ENCODE data around the gene DPP4.
"Not testable (repeated sequence)": the region's sequence is repeated elsewhere in the genome, so short reads cannot be mapped to it uniquely, and the experiment has no call there.

Gene DPP4

DNA sequence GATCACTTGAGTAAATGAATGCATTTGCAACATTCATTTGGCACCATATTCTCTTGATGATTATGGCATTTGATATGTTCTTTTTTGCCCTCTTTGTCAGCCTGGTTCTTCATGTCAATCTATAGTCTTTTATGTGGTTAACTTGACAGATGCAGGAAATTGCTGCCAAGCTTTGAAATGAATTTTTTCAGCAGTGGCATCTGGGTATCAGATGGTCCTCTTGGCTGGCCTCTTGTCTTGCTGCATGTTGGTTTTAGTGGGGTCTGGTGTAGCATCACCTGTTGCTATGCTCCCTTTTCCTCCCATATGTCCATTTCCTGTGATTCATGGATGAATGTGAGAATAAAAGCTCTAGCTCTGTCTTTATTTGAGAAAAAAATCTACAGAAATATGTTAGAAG is 119.9 kb downstream of the DPP4 start:
- H3K36me3 ChIP-seq (ENCODE audit: insufficient read depth, low read length): no peaks in the 10 kb centered on the region
- no peak for DNase-seq (ENCODE audit: low read depth, low spot score)
- H3K9ac ChIP-seq (ENCODE audit: insufficient read length): no peak overlapping the region
- H3K9me3 ChIP-seq (ENCODE audit: low read depth, low read length): no peaks in the 10 kb centered on the region
- TF ChIP-seq EZH2 (IDR thresholded peaks at IDR 0.05): no peak
- no peak for TF ChIP-seq FOXP2 (optimal IDR thresholded peaks at IDR 0.05; ENCODE audit: control extremely low read depth, extremely low read length, insufficient read depth)
- H3K4me3 ChIP-seq: no peak overlapping the region
- no peak overlapping the region for H3K27ac ChIP-seq

DNA sequence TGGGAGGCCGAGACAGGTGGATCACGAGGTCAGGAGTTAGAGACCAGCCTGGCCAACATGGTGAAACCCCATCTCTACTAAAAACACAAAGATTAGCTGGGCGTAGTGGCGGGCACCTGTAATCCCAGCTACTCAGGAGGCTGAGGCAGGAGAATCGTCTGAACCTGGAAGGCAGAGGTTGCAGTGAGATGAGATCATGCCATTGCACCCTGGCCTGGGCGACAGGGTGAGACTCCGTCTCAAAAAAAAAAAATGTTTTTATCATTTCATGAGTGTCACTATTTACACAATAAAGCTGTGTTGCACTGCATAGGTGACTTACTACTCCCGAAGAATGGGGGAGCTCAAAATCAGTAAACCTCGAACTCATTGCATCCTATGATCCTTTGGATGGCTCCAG is 120.6 kb downstream of the DPP4 start:
- not testable (repeated sequence) for DNase-seq (ENCODE audit: low read depth, low spot score); H3K27ac ChIP-seq

DNA sequence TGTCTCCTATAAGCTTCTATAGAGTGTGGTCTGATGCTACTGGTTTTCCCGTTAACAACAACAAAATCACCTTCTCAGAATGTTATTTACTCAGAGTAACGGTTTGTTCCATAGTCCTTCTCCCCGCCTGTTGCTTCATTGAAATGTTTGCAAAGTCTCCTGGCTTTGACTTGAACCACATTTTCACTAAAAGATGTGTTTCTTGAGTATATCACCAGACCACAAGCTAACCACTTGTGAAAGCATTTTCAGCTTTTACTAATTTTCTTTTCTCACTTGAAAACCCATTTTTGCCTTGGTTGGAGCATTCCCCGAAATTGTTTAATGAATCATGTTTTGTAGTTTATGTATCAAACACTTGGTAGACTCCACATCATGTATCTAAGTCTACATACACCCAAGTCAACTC is 121.2 kb downstream of the DPP4 start:
- TF ChIP-seq FOXP2 (optimal IDR thresholded peaks at IDR 0.05; ENCODE audit: control extremely low read depth, extremely low read length, insufficient read depth) (no peak), POLR2AphosphoS5 (IDR thresholded peaks at IDR 0.05; ENCODE audit: borderline replicate concordance, low read depth, low read length) (no peak), EZH2 (IDR thresholded peaks at IDR 0.05) (no peak)
- Histone ChIP-seq H3K9me3 (ENCODE audit: low read depth, low read length) (no peaks in the 10 kb centered on the region), H3K9ac (ENCODE audit: insufficient read length) (no peak overlapping the region), H3K36me3 (ENCODE audit: insufficient read depth, low read length) (no peaks in the 10 kb centered on the region), H3K27ac (no peak overlapping the region), H3K4me3 (no peak overlapping the region)
- DNase-seq (ENCODE audit: low read depth, low spot score): no peak

More for the DNA sequence above, 120.6 kb downstream of the DPP4 start:
- H3K9ac ChIP-seq (ENCODE audit: insufficient read length); H3K9me3 ChIP-seq (ENCODE audit: low read depth, low read length); H3K36me3 ChIP-seq (ENCODE audit: insufficient read depth, low read length); H3K4me3 ChIP-seq: not testable (repeated sequence)

DNA sequence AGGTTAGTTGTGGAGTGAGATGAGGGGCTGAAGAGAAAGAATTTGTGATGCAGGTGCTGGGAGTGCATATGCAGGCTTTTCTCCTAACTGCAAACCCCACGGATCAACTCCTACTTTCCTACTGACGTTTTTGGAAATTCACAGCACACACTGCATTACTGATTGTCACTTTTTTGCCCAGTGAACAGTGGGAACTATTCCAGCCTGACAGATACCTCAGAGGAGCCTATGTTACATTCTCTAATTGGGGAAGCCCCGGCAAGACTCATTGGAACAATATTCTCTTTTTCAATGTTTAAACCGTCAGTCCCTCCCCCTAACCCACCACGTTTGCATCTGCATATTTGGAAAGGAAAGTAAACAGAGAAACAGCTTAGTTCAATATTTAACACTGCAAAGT is 126.2 kb downstream of the DPP4 start:
- TF ChIP-seq EZH2 (IDR thresholded peaks at IDR 0.05) (no peak), FOXP2 (optimal IDR thresholded peaks at IDR 0.05; ENCODE audit: control extremely low read depth, extremely low read length, insufficient read depth) (no peak), POLR2AphosphoS5 (IDR thresholded peaks at IDR 0.05; ENCODE audit: borderline replicate concordance, low read depth, low read length) (no peak)
- Histone ChIP-seq H3K36me3 (ENCODE audit: insufficient read depth, low read length) (no peaks in the 10 kb centered on the region), H3K9me3 (ENCODE audit: low read depth, low read length) (no peaks in the 10 kb centered on the region), H3K4me3 (no peak overlapping the region), H3K9ac (ENCODE audit: insufficient read length) (peak overlapping the region; percentile 20), H3K27ac (no peak overlapping the region)
- no peak for DNase-seq (ENCODE audit: low read depth, low spot score)

DNA sequence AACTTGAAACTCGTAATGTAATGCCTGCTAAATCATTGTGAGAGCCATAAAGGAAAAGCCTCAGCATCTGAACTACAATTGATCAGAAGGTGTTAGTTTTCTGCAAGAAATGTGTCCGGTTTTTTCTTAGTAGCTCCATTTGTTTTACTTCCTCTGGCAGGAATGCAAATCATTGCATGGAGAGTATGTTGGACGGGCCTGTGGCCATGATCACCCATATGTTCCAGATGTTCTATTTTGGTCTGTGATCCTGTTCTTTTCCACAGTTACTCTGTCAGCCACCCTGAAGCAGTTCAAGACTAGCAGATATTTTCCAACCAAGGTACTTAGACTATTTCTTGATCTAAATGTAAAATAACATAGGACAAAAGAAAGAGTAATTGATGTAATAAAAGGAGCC is 126.6 kb downstream of the DPP4 start:
- no peaks in the 10 kb centered on the region for H3K9me3 ChIP-seq (ENCODE audit: low read depth, low read length)
- H3K9ac ChIP-seq (ENCODE audit: insufficient read length): no peak overlapping the region
- H3K27ac ChIP-seq: no peak overlapping the region

DNA sequence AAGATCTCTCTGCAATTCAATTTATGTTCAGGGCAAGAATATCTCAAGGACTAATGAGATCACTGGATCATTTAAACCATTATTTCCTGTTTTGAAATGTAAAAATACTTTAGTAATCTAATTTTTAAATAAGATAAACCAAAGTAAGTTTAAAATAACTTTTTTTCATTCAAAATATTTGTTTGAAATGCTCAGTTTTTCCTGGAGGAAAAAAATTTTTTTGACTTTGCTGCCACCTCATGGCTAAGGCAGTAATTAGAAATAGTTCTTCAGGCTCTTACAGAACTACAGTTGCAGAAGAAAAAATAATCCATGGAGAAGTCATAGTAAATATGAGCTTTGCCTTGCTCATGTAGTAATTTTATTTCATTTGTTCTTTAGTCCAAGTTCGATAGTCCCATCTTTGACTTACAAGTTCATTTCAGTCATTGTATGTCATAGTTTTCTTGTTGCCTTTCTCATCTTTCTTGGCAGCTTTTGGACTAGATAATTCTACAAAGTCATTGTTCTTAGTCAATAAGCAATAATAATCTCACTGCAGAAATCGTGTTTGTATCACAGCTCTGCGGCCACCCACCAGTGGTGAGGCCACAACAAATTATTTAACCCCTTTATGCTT is 127.4 kb downstream of the DPP4 start:
- TF ChIP-seq FOXP2 (optimal IDR thresholded peaks at IDR 0.05; ENCODE audit: control extremely low read depth, extremely low read length, insufficient read depth) (no peak), POLR2AphosphoS5 (IDR thresholded peaks at IDR 0.05; ENCODE audit: borderline replicate concordance, low read depth, low read length) (no peak), EZH2 (IDR thresholded peaks at IDR 0.05) (no peak)
- peak; percentile 59 for DNase-seq (ENCODE audit: low read depth, low spot score)
- Histone ChIP-seq H3K36me3 (ENCODE audit: insufficient read depth, low read length) (no peaks in the 10 kb centered on the region), H3K27ac (peak overlapping the region; percentile 61), H3K4me3 (no peak overlapping the region), H3K9me3 (ENCODE audit: low read depth, low read length) (no peaks in the 10 kb centered on the region), H3K9ac (ENCODE audit: insufficient read length) (no peak overlapping the region)

More for the DNA sequence above, 126.6 kb downstream of the DPP4 start:
- TF ChIP-seq EZH2 (IDR thresholded peaks at IDR 0.05): no peak
- no peak for TF ChIP-seq POLR2AphosphoS5 (IDR thresholded peaks at IDR 0.05; ENCODE audit: borderline replicate concordance, low read depth, low read length)
- TF ChIP-seq FOXP2 (optimal IDR thresholded peaks at IDR 0.05; ENCODE audit: control extremely low read depth, extremely low read length, insufficient read depth): no peak
- no peaks in the 10 kb centered on the region for H3K36me3 ChIP-seq (ENCODE audit: insufficient read depth, low read length)
- no peak overlapping the region for H3K4me3 ChIP-seq
- no peak for DNase-seq (ENCODE audit: low read depth, low spot score)

DNA sequence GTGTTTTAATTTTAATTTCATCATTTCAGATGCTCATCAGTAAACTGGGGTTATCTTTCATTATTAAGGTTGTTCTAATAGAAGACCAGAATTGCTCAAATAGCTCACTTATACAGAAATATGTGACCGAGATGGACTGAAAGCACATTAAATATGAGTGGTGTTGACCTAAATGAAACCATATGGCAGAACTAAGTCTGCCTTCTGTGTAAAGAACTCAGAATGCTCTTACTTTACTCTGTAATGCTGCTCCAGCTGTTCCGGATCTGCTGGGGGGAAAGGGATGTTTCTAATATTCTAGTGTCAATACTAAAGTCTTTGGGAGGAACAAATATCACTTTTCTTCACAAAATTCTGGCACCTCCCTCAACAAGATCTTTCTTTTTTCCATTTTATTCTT is 131.0 kb downstream of the DPP4 start:
- TF ChIP-seq FOXP2 (optimal IDR thresholded peaks at IDR 0.05; ENCODE audit: control extremely low read depth, extremely low read length, insufficient read depth) (no peak), EZH2 (IDR thresholded peaks at IDR 0.05) (no peak)
- H3K9ac ChIP-seq (ENCODE audit: insufficient read length): no peak overlapping the region
- H3K36me3 ChIP-seq (ENCODE audit: insufficient read depth, low read length): no peaks in the 10 kb centered on the region
- DNase-seq (ENCODE audit: low read depth, low spot score): no peak
- H3K27ac ChIP-seq: peak overlapping the region; percentile 28
- no peaks in the 10 kb centered on the region for H3K9me3 ChIP-seq (ENCODE audit: low read depth, low read length)
- no peak overlapping the region for H3K4me3 ChIP-seq

Measured in SK-N-MC (cell line).